Calu3 (cell line): Measurements from ENCODE around the gene FAM222A. TPM values are rescaled to one million over a fixed set of nuclear protein-coding genes. Genes with fewer than 3 reads are reported as not detected.
"Not testable (repeated sequence)": the region's sequence is repeated elsewhere in the genome, so short reads cannot be mapped to it uniquely, and the experiment has no call there.

Experiments used
- BruUV-seq: library from RNA; stranded (reverse); fragments of 400-500 nt; replicated peaks from 2 replicates; lab custom pipeline; 2021; lab: Mats Ljungman, UMichigan
- CTCF ChIA-PET: fragments of 300-600 bp; sonication (Branson Sonifier 250); formaldehyde crosslinking; loops from one replicate; lab custom pipeline; 2022; ENCODE audit warnings: antibody characterized with exemption; lab: Charles Lee
- DNase-seq: peaks from one replicate; pipeline ENCODE4 v3.0.0; 2022
- H3K27ac Mint-ChIP-seq: one replicate; pipeline ENCODE4 v1.8.0; 2022; ENCODE audit warnings: mixed read lengths; ENCODE audit not compliant: unreplicated experiment
- H3K27me3 Mint-ChIP-seq: one replicate; pipeline ENCODE4 v1.8.0; 2022; ENCODE audit warnings: mixed read lengths; ENCODE audit not compliant: unreplicated experiment
- H3K36me3 Mint-ChIP-seq: one replicate; pipeline ENCODE4 v1.8.0; 2022; ENCODE audit warnings: mild to moderate bottlenecking, moderate library complexity, mixed read lengths; ENCODE audit not compliant: insufficient read depth, unreplicated experiment
- H3K4me1 Mint-ChIP-seq: one replicate; pipeline ENCODE4 v1.8.0; 2022; ENCODE audit warnings: mild to moderate bottlenecking, low read depth, mixed read lengths; ENCODE audit not compliant: unreplicated experiment
- H3K4me3 Mint-ChIP-seq: one replicate; pipeline ENCODE4 v1.8.0; 2022; ENCODE audit warnings: mild to moderate bottlenecking, low read depth, moderate library complexity, mixed read lengths; ENCODE audit not compliant: unreplicated experiment
- H3K9me3 Mint-ChIP-seq: one replicate; pipeline ENCODE4 v1.8.0; 2022; ENCODE audit warnings: low read depth, mixed read lengths; ENCODE audit not compliant: unreplicated experiment
- CTCF ChIP-seq: fragments of 200-600 bp; IDR thresholded peaks from one replicate; pipeline ENCODE4 v1.8.0; 2022; ENCODE audit warnings: antibody characterized with exemption; ENCODE audit not compliant: unreplicated experiment
- intact Hi-C: fragments of 100-400 bp; cut with micrococcal nuclease; formaldehyde crosslinking; loops from one replicate; pipeline ENCODE4 v1.10.0; 2022; ENCODE audit not compliant: unreplicated experiment
- total RNA-seq: library from RNA; stranded (reverse); gene quantifications from 2 replicates; pipeline ENCODE4 v1.2.3, GENCODE V29; 2022

FAM222A gene
- total RNA-seq, 1 experiment from 2014 or later: 2.4 TPM

- no peak overlapping the region for H3K4me3 Mint-ChIP-seq
- no peaks in the 10 kb centered on the region for H3K9me3 Mint-ChIP-seq
- no peak for DNase-seq
- BruUV-seq: no TSS peak
- peaks cover 26% of the 10 kb centered on the region for H3K27me3 Mint-ChIP-seq
- intact Hi-C loops: no loop called here
- H3K36me3 Mint-ChIP-seq: no peaks in the 10 kb centered on the region
- H3K27ac Mint-ChIP-seq: no peak overlapping the region
- H3K4me1 Mint-ChIP-seq: no peaks in the 10 kb centered on the region
- CTCF ChIA-PET: interaction anchor here (0.6 to 1.8 kb wide), 2 partner anchors 15 to 1035 kb away, joined by 3 to 5 read pairs; no protein-coding TSS in a partner anchor
- TF ChIP-seq CTCF: no peak
Observed at GRCh38 chr12:109693653-109694600, 19.7 kb upstream of the FAM222A start.

- H3K4me3 Mint-ChIP-seq, H3K9me3 Mint-ChIP-seq, BruUV-seq, DNase-seq, H3K27ac Mint-ChIP-seq, CTCF ChIA-PET, intact Hi-C loops, H3K36me3 Mint-ChIP-seq, H3K4me1 Mint-ChIP-seq: not testable (repeated sequence)
- peaks cover 26% of the 10 kb centered on the region for H3K27me3 Mint-ChIP-seq
Observed at GRCh38 chr12:109694629-109695028, 19.0 kb upstream of the FAM222A start.

GRCh38 chr12:109695416-109695815 is 18.2 kb upstream of the FAM222A start:
- no peak overlapping the region for H3K27ac Mint-ChIP-seq

GRCh38 chr12:109695961-109696461 is 17.6 kb upstream of the FAM222A start:
- intact Hi-C loops: no loop called here

More at GRCh38 chr12:109695416-109695815, 18.2 kb upstream of the FAM222A start:
- Mint-ChIP-seq H3K36me3 (no peaks in the 10 kb centered on the region), H3K4me1 (no peaks in the 10 kb centered on the region), H3K27me3 (peaks cover 26% of the 10 kb centered on the region), H3K9me3 (no peaks in the 10 kb centered on the region), H3K4me3 (no peak overlapping the region)
- BruUV-seq: no TSS peak
- no peak for TF ChIP-seq CTCF
- no peak for DNase-seq
- intact Hi-C loops: no loop called here
- CTCF ChIA-PET: interaction anchor here (1.3 kb wide), 1 partner anchor 9 kb away, joined by 3 read pairs; no protein-coding TSS in a partner anchor

More at GRCh38 chr12:109695961-109696461, 17.6 kb upstream of the FAM222A start:
- BruUV-seq: no TSS peak
- no peaks in the 10 kb centered on the region for H3K36me3 Mint-ChIP-seq
- TF ChIP-seq CTCF: no peak
- no peaks in the 10 kb centered on the region for H3K9me3 Mint-ChIP-seq
- peaks cover 29% of the 10 kb centered on the region for H3K27me3 Mint-ChIP-seq
- no peak overlapping the region for H3K27ac Mint-ChIP-seq
- CTCF ChIA-PET: interaction anchor here (1.3 kb wide), 1 partner anchor 9 kb away, joined by 3 read pairs; no protein-coding TSS in a partner anchor
- DNase-seq: no peak
- H3K4me1 Mint-ChIP-seq: no peaks in the 10 kb centered on the region
- H3K4me3 Mint-ChIP-seq: no peak overlapping the region
